Tibial artery (tissue), 4 donors: ENCODE results near the gene EEF2K.

ENCODE experiments used
- DNase-seq, 2 donors: peaks; one replicate each; pipeline ENCODE4 v3.0.0-alpha.2; 2019
- H3K27ac ChIP-seq, 2 donors: fragments of 200-600 bp; sonication (generic) in 1 of 2; 1 replicate in 1 of 2; 2 replicates in 1 of 2; pipeline ENCODE4 v1.5.1; 2018 to 2019; ENCODE audit warnings: mild to moderate bottlenecking in 1 of 2
- H3K27me3 ChIP-seq, 2 donors: fragments of 200-600 bp; sonication (generic) in 1 of 2; one replicate each; pipeline versions ENCODE4 v1.5.1 to v1.6.0; 2016 to 2019
- H3K36me3 ChIP-seq, 3 donors: fragments of 200-600 bp; sonication (generic) in 2 of 3; one replicate each; pipeline ENCODE4 v1.5.1; 2016 to 2019; ENCODE audit warnings: mild to moderate bottlenecking in 2 of 3
- H3K4me1 ChIP-seq, 4 donors: fragments of 200-600 bp; sonication (generic) in 2 of 4; 1 replicate in 3 of 4; 2 replicates in 1 of 4; pipeline ENCODE4 v1.5.1; 2016 to 2019
- H3K4me3 ChIP-seq, 2 donors: fragments of 200-600 bp; sonication (generic) in 1 of 2; 1 replicate in 1 of 2; 2 replicates in 1 of 2; pipeline ENCODE4 v1.5.1; 2018 to 2019; ENCODE audit warnings: mild to moderate bottlenecking in 2 of 2
- H3K9me3 ChIP-seq, 3 donors: fragments of 200-600 bp; sonication (generic) in 1 of 3; one replicate each; pipeline ENCODE4 v1.5.1; 2016 to 2019
- intact Hi-C: fragments of 100-400 bp; cut with DNase I; formaldehyde crosslinking; loops from one replicate; pipeline ENCODE4 v1.15.0; 2023; ENCODE audit warnings: low total_unique reads
- TF ChIP-seq, protein P1 (sequence below), 2 experiments: fragments of 200-600 bp in 1 of 2; fragments of 450-650 bp in 1 of 2; IDR thresholded peaks; one replicate each; pipeline ENCODE4 v1.5.1; 2017 to 2019; ENCODE audit warnings: antibody characterized with exemption in 2 of 2, mild to moderate bottlenecking in 1 of 2, moderate library complexity in 1 of 2

Gene EEF2K

DNA sequence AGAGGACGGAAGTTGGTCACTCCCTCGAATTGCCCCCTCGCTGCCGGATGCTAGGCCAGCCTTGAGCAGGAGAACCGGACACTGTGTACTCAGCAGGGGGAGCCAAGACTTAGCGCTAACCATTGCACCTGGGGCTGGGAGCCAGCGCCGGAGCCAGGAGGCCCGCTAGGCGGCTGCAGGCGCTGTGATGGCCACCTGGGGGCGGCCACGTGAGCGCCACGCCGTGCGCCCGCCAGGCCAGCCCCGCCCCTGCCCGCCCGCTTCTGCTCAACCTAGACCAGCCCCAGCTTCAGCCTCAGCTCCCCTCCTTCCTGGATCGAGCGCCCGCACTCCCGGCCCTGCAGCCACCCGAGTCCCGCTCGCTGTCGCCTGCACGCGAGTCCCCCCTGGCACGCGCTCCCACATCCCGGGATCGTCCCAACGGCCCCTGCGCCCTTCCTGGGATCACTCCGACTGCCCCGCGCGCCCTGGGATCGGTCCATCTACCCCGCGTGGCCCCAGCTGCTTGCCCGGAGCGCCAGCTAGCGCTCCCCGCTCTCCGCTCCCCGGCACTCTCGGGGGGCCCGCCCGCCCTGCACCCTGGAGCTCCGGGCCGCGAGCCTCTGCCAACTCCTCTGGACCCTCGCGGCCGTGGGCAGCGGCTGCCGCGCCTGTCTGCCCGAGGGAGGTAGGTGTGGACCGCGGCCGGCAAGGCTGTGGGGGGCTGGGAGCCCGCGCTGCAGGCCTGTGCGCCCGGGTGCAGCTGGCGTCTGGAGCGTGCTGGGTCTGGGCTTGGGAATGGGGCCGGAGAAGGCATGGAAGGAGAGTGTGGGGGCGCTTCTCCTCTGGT lies at the start of gene EEF2K:
TSS of gene EEF2K (plus strand) at position 266 of the 829 bp plus-strand sequence. CDS start 19,452 bp downstream, outside the sequence.
- peak within 1 kb of the TSS; percentile 87 to 89 for H3K27ac ChIP-seq
- H3K9me3 ChIP-seq = no peaks in the 10 kb centered on the region
- DNase-seq = peak; percentile 95 to 98
- intact Hi-C loops = loop anchor here (2.0 kb wide), 1 partner anchor 15 kb away; no protein-coding TSS in a partner anchor
- H3K27me3 ChIP-seq = no peaks in the 10 kb centered on the region
- TF ChIP-seq, protein P1, sequence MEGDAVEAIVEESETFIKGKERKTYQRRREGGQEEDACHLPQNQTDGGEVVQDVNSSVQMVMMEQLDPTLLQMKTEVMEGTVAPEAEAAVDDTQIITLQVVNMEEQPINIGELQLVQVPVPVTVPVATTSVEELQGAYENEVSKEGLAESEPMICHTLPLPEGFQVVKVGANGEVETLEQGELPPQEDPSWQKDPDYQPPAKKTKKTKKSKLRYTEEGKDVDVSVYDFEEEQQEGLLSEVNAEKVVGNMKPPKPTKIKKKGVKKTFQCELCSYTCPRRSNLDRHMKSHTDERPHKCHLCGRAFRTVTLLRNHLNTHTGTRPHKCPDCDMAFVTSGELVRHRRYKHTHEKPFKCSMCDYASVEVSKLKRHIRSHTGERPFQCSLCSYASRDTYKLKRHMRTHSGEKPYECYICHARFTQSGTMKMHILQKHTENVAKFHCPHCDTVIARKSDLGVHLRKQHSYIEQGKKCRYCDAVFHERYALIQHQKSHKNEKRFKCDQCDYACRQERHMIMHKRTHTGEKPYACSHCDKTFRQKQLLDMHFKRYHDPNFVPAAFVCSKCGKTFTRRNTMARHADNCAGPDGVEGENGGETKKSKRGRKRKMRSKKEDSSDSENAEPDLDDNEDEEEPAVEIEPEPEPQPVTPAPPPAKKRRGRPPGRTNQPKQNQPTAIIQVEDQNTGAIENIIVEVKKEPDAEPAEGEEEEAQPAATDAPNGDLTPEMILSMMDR (IDR thresholded peaks at IDR 0.05) = peak; percentile 92 to 93
- no peaks in the 10 kb centered on the region for H3K36me3 ChIP-seq
- H3K4me1 ChIP-seq = peaks cover 0 to 48% (median 39%) of the 10 kb centered on the region in 4 donors
- H3K4me3 ChIP-seq = peak within 1 kb of the TSS; percentile 90 to 95

DNA sequence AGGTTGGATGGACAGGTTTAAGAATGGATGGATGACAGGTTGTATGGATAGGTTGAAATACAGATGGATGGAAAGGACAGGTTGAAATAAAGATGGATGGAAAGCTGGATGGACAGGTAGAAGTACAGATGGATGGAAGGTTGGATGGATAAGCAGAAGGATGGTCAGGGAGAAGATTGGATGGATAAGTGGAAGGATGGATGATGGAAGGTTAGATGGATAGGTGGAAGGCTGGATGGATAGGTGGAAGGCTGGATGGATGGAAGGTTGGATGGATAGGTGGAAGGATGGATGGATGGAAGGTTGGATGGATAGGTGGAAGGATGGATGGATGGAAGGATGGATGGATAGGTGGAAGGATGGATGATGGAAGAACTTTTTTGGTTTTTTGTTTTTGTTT lies 44.7 kb upstream of the EEF2K start:
- no peak for DNase-seq
- no peak overlapping the region for H3K27ac ChIP-seq
- H3K36me3 ChIP-seq = no peaks in the 10 kb centered on the region
- intact Hi-C loops = no loop called here
- TF ChIP-seq, protein P1 (IDR thresholded peaks at IDR 0.05) = no peak
- H3K9me3 ChIP-seq = no peaks in the 10 kb centered on the region
- peaks cover 0 to 22% of the 10 kb centered on the region in 2 donors for H3K27me3 ChIP-seq
- peaks cover 0 to 6% (median 3%) of the 10 kb centered on the region in 4 donors for H3K4me1 ChIP-seq
- no peak overlapping the region for H3K4me3 ChIP-seq

DNA sequence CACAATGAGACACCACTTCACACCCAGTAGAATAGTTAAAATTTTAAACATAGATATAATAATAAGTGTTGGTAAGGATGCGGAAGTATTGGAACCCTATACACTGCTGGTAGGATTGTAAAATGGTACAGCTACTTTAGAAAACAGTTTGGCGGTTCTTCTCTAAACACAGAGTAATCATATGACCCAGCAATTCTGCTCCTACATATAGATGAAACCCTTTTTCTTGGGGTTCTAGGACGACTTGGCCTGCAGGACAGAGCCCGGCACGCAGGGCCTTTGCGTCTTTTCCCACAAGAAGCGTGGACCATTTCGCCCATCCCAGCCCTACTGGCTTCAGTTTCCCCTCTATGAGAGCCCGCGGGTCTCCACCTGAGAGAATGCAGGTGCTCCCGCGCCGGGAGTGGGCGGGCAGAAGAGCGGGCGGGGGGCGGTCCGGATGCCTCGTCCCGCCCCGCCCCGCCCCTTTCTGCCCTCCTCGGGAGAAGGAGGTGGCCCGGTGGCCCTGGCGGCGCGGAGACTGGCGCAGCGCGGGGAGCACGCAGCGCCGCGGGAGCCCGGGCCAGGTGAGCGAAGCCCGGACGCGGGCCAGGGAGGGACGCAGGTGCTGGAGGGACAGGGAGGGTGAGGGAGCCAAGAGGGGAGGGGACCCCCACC lies 44.0 kb upstream of the EEF2K start, which contains the start of gene SDR42E2:
TSS of gene SDR42E2 (plus strand) at position 508 of the 657 bp plus-strand sequence. CDS start 3,077 bp downstream, outside the sequence.
- no peak within 1 kb of the TSS for H3K27ac ChIP-seq
- no peak within 1 kb of the TSS for H3K4me3 ChIP-seq
- H3K27me3 ChIP-seq = peaks cover 0 to 22% of the 10 kb centered on the region in 2 donors
- DNase-seq = no peak
- H3K36me3 ChIP-seq = no peaks in the 10 kb centered on the region
- TF ChIP-seq, protein P1 (IDR thresholded peaks at IDR 0.05) = no peak
- no peaks in the 10 kb centered on the region for H3K9me3 ChIP-seq
- peaks cover 0 to 6% (median 3%) of the 10 kb centered on the region in 4 donors for H3K4me1 ChIP-seq
- intact Hi-C loops = no loop called here

- intact Hi-C loops = no loop called here
- H3K9me3 ChIP-seq = no peaks in the 10 kb centered on the region
- no peak overlapping the region for H3K27ac ChIP-seq
- H3K36me3 ChIP-seq = no peaks in the 10 kb centered on the region
- TF ChIP-seq, protein P1 (IDR thresholded peaks at IDR 0.05) = no peak
- no peak overlapping the region for H3K4me3 ChIP-seq
- peaks cover 0 to 22% of the 10 kb centered on the region in 2 donors for H3K27me3 ChIP-seq
- H3K4me1 ChIP-seq = peaks cover 0 to 6% (median 3%) of the 10 kb centered on the region in 4 donors
- no peak for DNase-seq
These were observed 43.4 kb upstream of the EEF2K start for GRCh38 chr16:22162656-22163009.

GRCh38 chr16:22163806-22164205 lies 42.3 kb upstream of the EEF2K start:
- DNase-seq = no peak
- intact Hi-C loops = no loop called here
- H3K4me1 ChIP-seq = peaks cover 0 to 6% (median 3%) of the 10 kb centered on the region in 4 donors
- H3K36me3 ChIP-seq = no peaks in the 10 kb centered on the region
- peaks cover 0 to 22% of the 10 kb centered on the region in 2 donors for H3K27me3 ChIP-seq
- TF ChIP-seq, protein P1 (IDR thresholded peaks at IDR 0.05) = no peak
- H3K9me3 ChIP-seq = no peaks in the 10 kb centered on the region
- no peak overlapping the region for H3K27ac ChIP-seq
- H3K4me3 ChIP-seq = no peak overlapping the region
